ENCODE measurements around the gene PPP2R5C. TPM values are rescaled to one million over a fixed set of nuclear protein-coding genes. Genes with fewer than 3 reads are reported as not detected.

The PPP2R5C gene
- polyA plus RNA-seq, 3 donors, result 61.9 to 72.5 (median 64.0) TPM

DNA sequence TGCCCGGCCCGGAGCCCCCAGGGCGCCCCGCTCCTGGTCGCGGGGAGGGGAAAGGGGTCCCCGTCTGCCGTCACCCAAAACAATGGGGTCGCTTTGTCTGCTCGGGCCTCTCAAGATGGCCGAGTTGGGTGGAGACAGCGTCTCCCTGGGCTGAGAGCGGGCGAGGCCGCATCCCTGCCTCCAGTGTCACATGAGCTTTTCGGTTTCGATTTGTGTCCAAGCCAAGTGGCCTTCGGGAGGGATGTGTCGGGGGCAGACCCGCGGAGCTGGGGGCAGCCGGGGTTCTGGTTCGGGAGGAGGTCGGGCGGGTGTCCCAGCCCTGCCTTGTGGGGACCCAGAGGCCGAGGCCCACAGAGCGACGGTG lies 203.7 kb downstream of the PPP2R5C start:
- Histone ChIP-seq H3K4me1 (ENCODE audit: control insufficient read depth in 1 of 2, insufficient read depth in 2 of 2, low read length in 2 of 2) (peaks cover 17 to 25% of the 10 kb centered on the region in 2 donors), H4K20me1 (ENCODE audit: insufficient read depth, low read length) (peaks cover 55% of the 10 kb centered on the region), H3K9me3 (replicated peaks in 1 of 2; ENCODE audit: control insufficient read depth in 1 of 2, insufficient read depth in 1 of 2, low read length in 2 of 2) (no peaks in the 10 kb centered on the region), H3K4me2 (replicated peaks; ENCODE audit: extremely low read depth, low read length, poor library complexity, severe bottlenecking) (peak overlapping the region; percentile 72), H3K4me3 (replicated peaks in 1 of 3; ENCODE audit: low read depth in 2 of 3, low read length in 3 of 3) (peak overlapping the region; percentile 65 to 95 (median 93)), H3K79me2 (ENCODE audit: insufficient read depth, low read length) (peaks cover 58% of the 10 kb centered on the region), H3K9ac (ENCODE audit: insufficient read depth, low read length, poor library complexity, severe bottlenecking) (peak overlapping the region; percentile 95), H3K36me3 (replicated peaks in 1 of 2; ENCODE audit: control insufficient read depth in 1 of 2, insufficient read depth in 2 of 2, low read length in 2 of 2) (peaks cover 2 to 22% of the 10 kb centered on the region in 2 donors), H3K27ac (ENCODE audit: low read depth in 1 of 2, low read length in 2 of 2) (peak overlapping the region; percentile 78 to 85), H3K27me3 (ENCODE audit: control insufficient read depth in 2 of 2, insufficient read depth in 2 of 2, low read length in 2 of 2) (no peaks in the 10 kb centered on the region), H2AFZ (ENCODE audit: insufficient read depth, low read depth, low read length, poor library complexity, severe bottlenecking) (peak overlapping the region; percentile 85)
- intact Hi-C loops (cut with micrococcal nuclease), result loop anchor here in 1 of 2 donors (10.0 kb wide), 1 partner anchor 350 kb away; the partner anchor contains the start of gene ZNF839
- peak overlapping the region; percentile 64 to 94 (median 90) for H3K27ac Mint-ChIP-seq
- H3K27me3 Mint-ChIP-seq (ENCODE audit: low read depth in 3 of 3), result peaks cover 1 to 5% (median 2%) of the 10 kb centered on the region in 3 donors
- TF ChIP-seq, protein P1, sequence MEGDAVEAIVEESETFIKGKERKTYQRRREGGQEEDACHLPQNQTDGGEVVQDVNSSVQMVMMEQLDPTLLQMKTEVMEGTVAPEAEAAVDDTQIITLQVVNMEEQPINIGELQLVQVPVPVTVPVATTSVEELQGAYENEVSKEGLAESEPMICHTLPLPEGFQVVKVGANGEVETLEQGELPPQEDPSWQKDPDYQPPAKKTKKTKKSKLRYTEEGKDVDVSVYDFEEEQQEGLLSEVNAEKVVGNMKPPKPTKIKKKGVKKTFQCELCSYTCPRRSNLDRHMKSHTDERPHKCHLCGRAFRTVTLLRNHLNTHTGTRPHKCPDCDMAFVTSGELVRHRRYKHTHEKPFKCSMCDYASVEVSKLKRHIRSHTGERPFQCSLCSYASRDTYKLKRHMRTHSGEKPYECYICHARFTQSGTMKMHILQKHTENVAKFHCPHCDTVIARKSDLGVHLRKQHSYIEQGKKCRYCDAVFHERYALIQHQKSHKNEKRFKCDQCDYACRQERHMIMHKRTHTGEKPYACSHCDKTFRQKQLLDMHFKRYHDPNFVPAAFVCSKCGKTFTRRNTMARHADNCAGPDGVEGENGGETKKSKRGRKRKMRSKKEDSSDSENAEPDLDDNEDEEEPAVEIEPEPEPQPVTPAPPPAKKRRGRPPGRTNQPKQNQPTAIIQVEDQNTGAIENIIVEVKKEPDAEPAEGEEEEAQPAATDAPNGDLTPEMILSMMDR (IDR thresholded peaks at IDR 0.05), result no peak
- no peaks in the 10 kb centered on the region for H3K9me3 Mint-ChIP-seq
- H3K36me3 Mint-ChIP-seq, result peaks cover 16 to 17% of the 10 kb centered on the region in 2 donors
- peaks cover 32% of the 10 kb centered on the region for H3K4me1 Mint-ChIP-seq
- under 1% methylated on average over 21 of the region's 28 CpGs for WGBS (ENCODE audit: insufficient coverage)
- peak; percentile 66 to 73 (median 69) for DNase-seq
- H3K4me3 Mint-ChIP-seq, result peak overlapping the region; percentile 89 to 91

DNA sequence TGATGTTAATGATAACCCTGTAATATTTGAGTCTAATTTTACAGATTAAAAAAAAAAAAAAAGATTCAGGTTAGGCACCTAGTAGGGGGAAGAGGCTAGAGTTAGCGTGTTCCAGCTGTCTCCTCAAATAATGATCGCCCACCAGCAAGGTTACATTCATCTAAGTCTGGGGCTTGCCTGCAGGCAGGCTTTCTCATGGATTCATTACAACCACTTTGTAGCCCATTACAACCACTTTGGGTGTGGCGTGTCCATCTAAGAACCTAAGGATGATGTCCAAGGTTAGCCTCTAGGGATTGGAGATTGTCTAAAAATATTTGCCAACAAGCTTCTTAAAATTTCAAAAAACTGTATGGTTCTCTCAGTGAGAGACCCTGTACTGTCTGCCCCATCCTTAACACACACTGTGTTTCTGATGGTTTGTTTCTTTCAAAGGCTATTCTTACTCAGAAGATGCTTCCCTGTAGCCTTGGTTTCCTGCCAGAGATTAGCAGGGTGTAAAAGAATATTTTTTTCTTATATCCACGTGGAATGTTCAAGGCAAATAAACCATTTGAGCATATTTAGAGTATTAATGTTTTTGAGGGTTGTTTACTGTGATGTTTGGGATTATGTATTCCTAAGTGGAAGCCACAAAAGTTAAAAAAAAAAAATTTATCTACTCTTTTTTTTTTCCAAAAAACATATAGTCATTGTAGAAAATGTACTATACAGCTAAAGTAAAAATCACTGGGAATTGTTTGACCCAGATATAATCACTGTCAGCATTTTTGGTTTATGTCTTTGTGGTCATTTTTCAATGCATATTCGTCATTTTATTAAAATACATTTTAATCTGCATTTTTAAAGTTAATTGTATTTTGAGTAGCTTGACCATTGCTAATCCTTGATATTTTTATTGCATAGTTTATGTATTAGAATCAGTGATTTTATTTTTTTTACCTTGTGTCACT lies 204.5 kb downstream of the PPP2R5C start:
- Histone ChIP-seq H2AFZ (ENCODE audit: insufficient read depth, low read depth, low read length, poor library complexity, severe bottlenecking) (no peak overlapping the region), H3K27me3 (ENCODE audit: control insufficient read depth in 2 of 2, insufficient read depth in 2 of 2, low read length in 2 of 2) (no peaks in the 10 kb centered on the region), H3K36me3 (replicated peaks in 1 of 2; ENCODE audit: control insufficient read depth in 1 of 2, insufficient read depth in 2 of 2, low read length in 2 of 2) (peaks cover 2 to 23% of the 10 kb centered on the region in 2 donors), H3K9me3 (replicated peaks in 1 of 2; ENCODE audit: control insufficient read depth in 1 of 2, insufficient read depth in 1 of 2, low read length in 2 of 2) (no peaks in the 10 kb centered on the region), H3K4me1 (ENCODE audit: control insufficient read depth in 1 of 2, insufficient read depth in 2 of 2, low read length in 2 of 2) (peaks cover 17 to 26% of the 10 kb centered on the region in 2 donors), H3K27ac (ENCODE audit: low read depth in 1 of 2, low read length in 2 of 2) (peak overlapping the region in 1 of 2 donors; percentile 85), H4K20me1 (ENCODE audit: insufficient read depth, low read length) (peaks cover 64% of the 10 kb centered on the region), H3K4me2 (replicated peaks; ENCODE audit: extremely low read depth, low read length, poor library complexity, severe bottlenecking) (peak overlapping the region; percentile 72), H3K4me3 (replicated peaks in 1 of 3; ENCODE audit: low read depth in 2 of 3, low read length in 3 of 3) (peak overlapping the region; percentile 65 to 95 (median 93)), H3K79me2 (ENCODE audit: insufficient read depth, low read length) (peaks cover 67% of the 10 kb centered on the region), H3K9ac (ENCODE audit: insufficient read depth, low read length, poor library complexity, severe bottlenecking) (peak overlapping the region; percentile 95)
- no CpG with 5 or more reads among the region's 5 CpGs for WGBS (ENCODE audit: insufficient coverage)
- TF ChIP-seq, protein P1 (IDR thresholded peaks at IDR 0.05), result no peak
- no peak for DNase-seq
- Mint-ChIP-seq H3K9me3 (no peaks in the 10 kb centered on the region), H3K36me3 (peaks cover 20 to 25% of the 10 kb centered on the region in 2 donors), H3K27ac (peak overlapping the region in 6 of 7 donors; percentile 62 to 94 (median 90)), H3K4me1 (peaks cover 33% of the 10 kb centered on the region), H3K4me3 (peak overlapping the region; percentile 89 to 91), H3K27me3 (ENCODE audit: low read depth in 3 of 3) (peaks cover 1 to 5% (median 2%) of the 10 kb centered on the region in 3 donors)
- intact Hi-C loops (cut with micrococcal nuclease), result loop anchor here in 1 of 2 donors (10.0 kb wide), 1 partner anchor 349 kb away; the partner anchor contains the start of gene ZNF839

Measured in CD14-positive monocyte (primary cell).